ENCODE measurements around the gene RCAN3.

The RCAN3 gene

DNA sequence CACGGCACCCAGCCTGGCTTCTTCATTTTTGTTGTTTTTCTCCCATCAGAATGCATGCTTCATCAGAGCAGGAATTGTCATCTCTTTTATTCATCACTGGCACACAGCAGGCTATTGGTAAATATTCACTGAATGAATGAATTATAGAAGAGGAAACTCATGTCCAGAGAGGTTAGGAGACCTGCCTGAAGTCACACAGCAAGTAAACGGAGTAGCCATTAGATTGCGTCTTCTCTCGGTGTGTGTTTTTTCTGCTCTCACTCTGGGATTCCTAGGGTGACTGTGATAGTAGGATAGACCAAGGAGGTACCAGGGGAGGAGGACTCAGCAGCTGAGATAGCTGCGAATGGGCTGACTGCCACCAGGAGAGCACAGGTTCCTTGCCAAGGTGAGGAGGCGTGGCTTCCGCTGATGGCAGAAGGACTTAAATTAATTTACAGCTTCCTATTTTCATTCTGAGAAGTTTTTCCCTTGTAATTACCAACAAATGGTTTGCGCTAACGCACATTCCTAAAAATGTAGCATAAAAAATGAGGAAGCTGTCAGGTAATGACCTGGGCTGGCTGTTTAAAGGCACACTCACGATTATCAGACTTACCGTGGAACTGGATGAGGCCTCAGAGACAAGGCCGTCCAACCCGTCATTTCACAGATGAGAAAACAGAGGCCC is 48.8 kb downstream of the RCAN3 start:
- no peak for DNase-seq (ENCODE audit: low spot score)

GRCh38 chr1:24551960-24552571 is 49.4 kb downstream of the RCAN3 start:
- no peak for DNase-seq (ENCODE audit: low spot score)

DNA sequence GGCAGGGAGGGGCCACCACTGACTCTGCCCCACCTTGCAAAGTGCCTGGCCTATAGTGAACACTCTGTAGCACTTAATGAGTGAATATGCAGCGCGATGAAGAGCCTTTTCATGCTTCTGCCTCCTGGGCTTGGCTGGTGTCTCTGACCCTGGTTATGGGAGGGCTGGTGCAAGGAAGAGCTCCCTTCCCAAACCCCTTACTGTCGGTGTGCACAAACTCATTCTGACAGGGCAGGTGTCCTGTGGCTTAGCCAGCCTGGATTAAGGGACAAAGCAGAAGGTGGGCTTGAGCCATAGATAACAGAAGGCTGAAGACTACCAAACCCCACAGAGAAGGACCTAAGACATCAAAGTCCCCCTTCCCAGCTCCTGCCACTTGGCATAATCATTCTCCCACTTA is 51.3 kb downstream of the RCAN3 start:
- DNase-seq (ENCODE audit: low spot score) = no peak

GRCh38 chr1:24554714-24555113 is 52.1 kb downstream of the RCAN3 start:
- DNase-seq (ENCODE audit: low spot score) = no peak

DNA sequence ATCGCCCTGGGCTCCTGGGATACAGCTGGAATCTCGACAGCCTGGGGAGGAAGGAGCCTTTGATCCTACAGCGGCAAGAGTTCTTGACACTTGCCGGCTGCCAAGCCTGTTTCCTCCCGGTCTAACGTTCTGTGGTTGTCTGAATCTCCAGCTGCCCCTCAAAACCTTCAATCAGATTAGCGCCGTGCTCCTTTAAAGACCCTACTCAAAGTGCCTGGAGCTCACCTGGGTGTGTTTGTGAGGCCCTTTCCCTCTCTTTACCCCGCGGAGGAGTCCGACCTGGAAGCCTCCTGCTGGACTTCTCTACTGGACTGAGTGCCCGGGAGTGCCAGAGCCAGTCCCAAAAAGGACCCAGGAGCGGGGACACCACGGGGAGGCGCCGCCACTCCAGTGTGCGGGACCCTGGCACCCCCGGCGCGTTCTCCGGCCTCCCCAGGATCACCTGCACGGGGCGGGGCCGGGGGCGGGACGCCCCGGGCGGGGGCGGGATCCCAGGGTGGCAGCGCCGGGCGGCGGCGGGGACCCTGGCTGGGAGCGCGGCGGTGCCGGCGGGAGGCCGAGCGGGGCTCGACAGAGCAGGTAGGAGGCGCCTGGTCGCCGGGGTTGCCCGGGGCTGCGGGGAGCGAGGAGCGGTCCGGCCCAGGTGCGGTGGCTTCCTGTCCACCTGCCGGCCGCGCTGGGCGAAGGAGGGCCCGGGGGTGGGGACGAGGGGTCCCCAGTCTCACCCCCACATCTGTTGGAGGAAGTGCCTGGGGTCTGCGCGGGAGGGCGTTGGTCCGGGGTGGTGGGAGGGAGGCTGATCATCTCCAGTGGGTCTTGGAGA is 53.2 kb downstream of the RCAN3 start, which contains the start of gene NCMAP:
Gene NCMAP, plus strand, starts transcription at position 497 of the 823 bp plus-strand sequence. CDS start 39,344 bp downstream, outside the sequence.
- DNase-seq (ENCODE audit: low spot score) = no peak

DNA sequence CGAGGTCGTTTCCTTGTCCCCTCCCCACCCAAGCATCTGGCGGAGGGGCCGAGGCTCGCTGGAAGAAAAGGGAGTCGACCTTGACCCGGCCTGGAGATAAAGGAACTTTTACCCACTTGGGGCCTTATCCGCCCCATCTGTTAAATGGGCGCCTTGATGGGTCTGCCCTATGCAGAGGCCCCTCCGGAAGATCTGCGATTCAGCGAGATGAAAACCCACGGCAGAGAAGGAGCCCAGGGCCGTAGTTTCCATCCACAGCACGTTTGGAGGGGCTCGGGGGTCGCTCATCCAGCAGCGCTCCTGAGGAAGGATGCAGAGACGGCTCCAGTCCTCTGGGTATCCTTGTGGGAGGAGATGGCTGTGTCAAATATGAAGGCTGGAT is 53.8 kb downstream of the RCAN3 start:
- no peak for DNase-seq (ENCODE audit: low spot score)

GRCh38 chr1:24557220-24557619 is 54.6 kb downstream of the RCAN3 start:
- DNase-seq (ENCODE audit: low spot score) = no peak

GRCh38 chr1:24557711-24558131 is 55.1 kb downstream of the RCAN3 start:
- DNase-seq (ENCODE audit: low spot score) = no peak

DNA sequence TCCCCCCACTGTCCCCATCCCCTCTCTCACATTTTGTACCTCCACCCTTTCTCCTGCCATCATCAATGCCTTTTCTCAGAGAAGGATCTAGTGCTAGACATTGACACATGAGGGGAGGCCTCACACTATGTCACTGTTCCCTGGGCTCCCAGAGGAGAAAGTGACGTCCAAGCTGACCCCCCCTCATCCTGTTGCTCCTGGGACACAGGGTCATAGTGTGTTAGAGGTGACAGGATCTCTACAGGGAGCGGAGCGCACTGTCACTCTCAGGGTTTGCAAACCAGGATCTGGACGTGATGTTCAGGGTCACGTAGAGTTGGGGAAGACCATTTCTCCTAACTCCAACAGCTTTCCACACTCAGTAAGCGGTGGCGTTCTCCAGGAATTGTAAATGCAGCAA is 55.8 kb downstream of the RCAN3 start:
- DNase-seq (ENCODE audit: low spot score) = no peak

- no peak for DNase-seq (ENCODE audit: low spot score)
Observed at GRCh38 chr1:24558902-24559791, 56.5 kb downstream of the RCAN3 start.

DNA sequence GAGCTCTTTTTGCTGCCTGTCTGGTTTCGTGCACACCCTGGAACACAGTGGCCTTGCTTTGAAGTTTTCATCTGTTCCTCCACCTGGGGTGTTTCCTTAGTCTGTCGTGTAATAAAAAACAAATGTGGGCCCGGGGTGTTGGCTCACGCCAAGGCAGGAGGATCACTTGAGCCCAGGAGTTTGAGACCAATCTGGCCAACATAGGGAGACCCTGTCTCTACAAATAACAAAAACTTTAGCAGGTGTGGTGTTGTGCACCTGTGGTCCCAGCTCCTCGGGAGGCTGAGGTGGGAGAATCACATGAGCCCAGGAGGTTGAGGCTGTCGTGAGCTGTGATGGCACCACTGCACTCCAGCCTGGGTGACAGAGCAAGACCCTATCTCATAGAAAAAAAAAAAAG is 57.7 kb downstream of the RCAN3 start:
- no peak for DNase-seq (ENCODE audit: low spot score)

DNA sequence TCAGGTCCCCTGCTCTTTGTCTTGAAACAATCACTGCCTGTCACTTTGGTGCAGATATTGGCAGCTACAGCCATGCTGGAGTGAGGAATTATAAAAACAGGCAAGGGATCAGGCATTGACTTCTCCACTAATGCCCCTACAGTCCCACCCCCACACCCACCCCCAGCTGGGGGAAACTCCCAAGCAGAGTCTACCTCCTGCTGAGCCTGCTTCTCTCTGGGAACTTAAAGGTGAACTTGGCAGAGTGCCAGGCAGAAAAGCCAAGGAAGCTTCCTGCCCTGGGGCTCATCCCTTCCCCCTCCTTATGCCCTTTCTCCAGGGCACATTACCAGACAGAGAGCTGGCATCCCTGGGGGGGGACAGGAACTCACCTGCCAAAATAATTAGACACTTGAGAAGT is 60.0 kb downstream of the RCAN3 start:
- peak; percentile 55 for DNase-seq (ENCODE audit: low spot score)

- DNase-seq (ENCODE audit: low spot score) = no peak
Observed at GRCh38 chr1:24564695-24565094, 62.1 kb downstream of the RCAN3 start.

GRCh38 chr1:24566236-24566867 is 63.7 kb downstream of the RCAN3 start:
- no peak for DNase-seq (ENCODE audit: low spot score)

GRCh38 chr1:24567792-24568388 is 65.3 kb downstream of the RCAN3 start:
- DNase-seq (ENCODE audit: low spot score) = no peak

- no peak for DNase-seq (ENCODE audit: low spot score)
Observed at GRCh38 chr1:24568475-24568874, 65.8 kb downstream of the RCAN3 start.

GRCh38 chr1:24570265-24571125 is 67.9 kb downstream of the RCAN3 start:
- DNase-seq (ENCODE audit: low spot score) = no peak

GRCh38 chr1:24572301-24572700 is 69.7 kb downstream of the RCAN3 start:
- no peak for DNase-seq (ENCODE audit: low spot score)

- DNase-seq (ENCODE audit: low spot score) = no peak
Observed at GRCh38 chr1:24575905-24576587, 73.4 kb downstream of the RCAN3 start.

DNA sequence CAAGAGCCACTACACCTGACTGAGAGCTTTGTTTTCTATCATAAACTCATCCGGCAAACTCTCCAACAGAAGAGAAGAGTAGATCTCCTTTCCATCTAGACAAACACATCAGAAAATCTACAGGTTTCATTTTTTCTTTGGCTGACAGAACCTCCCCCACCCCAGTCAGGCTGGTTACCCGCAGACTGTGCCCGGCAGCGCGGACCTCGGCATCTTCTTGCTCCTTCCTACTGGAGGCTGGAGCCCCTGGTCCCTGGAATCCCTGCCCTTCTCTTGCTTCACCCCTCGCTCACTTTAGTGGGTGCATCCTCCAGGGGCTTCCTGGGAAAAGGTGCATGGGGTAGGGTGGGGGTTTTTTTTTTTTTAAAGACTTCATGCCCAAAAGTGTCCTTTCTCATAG is 76.2 kb downstream of the RCAN3 start:
- DNase-seq (ENCODE audit: low spot score) = no peak
